Stimulated activated CD4-positive, alpha-beta T cell treated with anti-CD3 and anti-CD28 coated beads, Interleukin-4, amount 100 ng/mL, for 24 hours (primary cell): ENCODE measurements around the gene ADARB1.

ENCODE experiments used
- DNase-seq: peaks from one replicate; pipeline ENCODE4 v3.0.0-alpha.2; 2020

The ADARB1 gene

DNA sequence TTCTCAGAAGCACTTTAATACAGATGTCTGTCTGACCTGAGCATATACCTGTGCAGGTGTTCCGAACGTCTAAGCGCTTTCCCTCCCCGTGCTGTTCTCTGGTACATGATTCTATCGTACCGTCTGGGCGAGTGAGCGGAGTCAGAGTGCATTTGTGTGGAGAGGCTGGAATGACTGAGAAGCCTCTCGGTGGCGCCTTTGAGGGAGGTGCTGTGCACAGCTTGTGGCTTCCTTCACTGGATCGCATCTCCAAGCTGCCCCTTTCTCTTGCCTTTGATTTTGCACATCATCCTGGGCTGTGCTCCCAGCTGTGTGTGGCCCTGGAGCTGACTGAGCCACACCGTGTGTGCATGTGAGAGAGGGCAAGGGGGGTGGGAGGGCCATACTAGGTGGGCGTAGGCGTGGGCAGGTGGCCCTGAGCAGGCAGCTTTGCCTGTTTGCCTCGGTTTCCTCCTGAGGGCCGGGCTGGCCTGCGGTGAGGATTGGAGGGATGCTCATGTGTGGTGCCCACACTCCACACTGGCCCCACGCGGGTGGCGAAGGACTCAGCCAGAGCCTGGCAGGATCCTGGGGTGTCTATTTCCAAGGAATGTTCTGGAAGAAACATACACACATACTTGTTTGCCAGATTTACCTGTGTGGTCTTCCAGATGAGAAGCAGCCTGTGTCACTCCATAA lies 105.3 kb downstream of the ADARB1 start:
- DNase-seq = no peak

DNA sequence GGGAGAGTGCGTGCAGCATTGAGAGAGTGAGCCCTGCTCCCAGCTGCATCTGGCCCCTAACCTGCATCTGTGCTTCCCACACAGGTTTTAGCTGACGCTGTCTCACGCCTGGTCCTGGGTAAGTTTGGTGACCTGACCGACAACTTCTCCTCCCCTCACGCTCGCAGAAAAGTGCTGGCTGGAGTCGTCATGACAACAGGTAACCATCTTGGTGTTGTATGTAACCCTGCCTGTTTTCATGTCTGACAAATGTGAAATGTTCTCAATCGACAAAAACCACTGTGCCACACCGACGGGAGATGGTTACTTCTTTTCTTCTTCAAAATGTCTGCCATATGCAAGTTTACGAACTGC lies 105.8 kb downstream of the ADARB1 start:
- no peak for DNase-seq

DNA sequence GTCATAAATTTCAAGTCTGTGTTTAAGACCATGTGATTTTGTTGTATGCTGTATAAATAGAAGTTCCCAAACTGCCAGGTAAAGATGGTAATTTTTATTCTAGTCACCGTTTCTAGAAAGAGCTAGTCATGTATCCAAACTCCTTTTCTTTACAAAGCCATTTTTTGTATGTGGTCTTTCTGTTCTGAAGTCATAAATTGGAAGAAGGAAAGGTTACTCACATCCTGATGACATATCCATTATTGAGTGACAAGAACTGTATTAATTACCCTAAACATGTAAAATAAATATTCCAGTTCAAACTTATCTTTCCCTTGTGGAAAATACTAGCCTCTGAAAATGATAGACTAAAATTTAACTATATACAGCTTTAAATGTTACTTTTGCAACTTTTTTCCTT lies 108.6 kb downstream of the ADARB1 start:
- DNase-seq = no peak

GRCh38 chr21:45183852-45184251 lies 109.5 kb downstream of the ADARB1 start:
- no peak for DNase-seq

DNA sequence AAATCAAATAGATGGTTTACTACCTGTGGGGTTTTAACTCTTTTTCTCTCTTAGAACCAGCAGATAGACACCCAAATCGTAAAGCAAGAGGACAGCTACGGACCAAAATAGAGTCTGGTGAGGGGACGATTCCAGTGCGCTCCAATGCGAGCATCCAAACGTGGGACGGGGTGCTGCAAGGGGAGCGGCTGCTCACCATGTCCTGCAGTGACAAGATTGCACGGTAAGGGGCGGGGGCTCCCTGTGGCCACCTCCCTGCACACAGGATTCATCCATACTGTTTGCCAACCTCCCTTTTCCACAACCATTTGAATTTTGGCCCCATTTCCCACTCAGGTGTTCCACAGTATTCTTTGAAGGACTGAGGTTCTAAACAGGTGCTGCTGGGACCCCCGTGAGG lies 110.5 kb downstream of the ADARB1 start:
- no peak for DNase-seq

GRCh38 chr21:45186709-45187108 lies 112.3 kb downstream of the ADARB1 start:
- no peak for DNase-seq

GRCh38 chr21:45187646-45188045 lies 113.3 kb downstream of the ADARB1 start:
- DNase-seq = no peak

DNA sequence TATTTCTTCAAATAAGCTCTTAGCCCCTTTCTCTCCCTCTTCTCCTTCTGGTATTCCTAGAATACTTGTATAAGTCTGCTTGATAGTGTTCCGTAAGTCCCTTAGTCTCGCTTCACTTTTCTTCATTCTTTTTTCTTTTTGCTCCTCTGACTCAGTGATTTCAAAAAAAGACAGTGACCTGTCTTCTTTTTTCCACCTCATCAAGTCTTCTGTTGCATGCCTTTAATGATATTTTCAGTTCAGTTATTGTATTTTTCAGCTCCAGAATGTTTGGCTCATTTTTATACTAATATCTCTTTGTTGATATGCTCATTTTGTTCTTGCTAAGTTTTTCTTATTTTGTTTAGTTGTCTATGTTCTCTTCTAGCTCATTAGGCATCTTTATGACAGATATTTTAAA lies 115.6 kb downstream of the ADARB1 start:
- no peak for DNase-seq

GRCh38 chr21:45192332-45192731 lies 118.0 kb downstream of the ADARB1 start:
- DNase-seq = no peak

GRCh38 chr21:45196620-45197019 lies 122.2 kb downstream of the ADARB1 start:
- DNase-seq = no peak

DNA sequence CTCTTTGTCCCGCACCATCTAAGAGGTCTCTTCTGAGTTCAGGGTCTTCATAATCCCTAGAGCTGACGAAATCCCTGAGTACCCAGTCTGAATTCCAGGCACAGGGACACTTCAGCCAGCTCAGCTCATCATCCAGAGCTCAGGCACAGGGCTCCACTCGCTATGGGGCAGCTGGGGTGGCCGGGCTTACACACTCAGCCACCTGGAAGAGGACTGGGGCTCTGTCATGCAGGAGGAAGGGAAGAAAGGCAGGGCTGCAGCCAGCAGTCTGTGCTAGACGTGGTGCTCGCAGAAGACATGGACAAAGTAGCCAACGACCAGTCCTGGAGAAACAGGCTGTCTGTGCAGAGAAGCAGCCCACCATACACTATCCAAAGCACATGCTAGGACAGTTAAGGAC lies 124.8 kb downstream of the ADARB1 start:
- no peak for DNase-seq

- DNase-seq = no peak
Measured at GRCh38 chr21:45200031-45200430, 125.7 kb downstream of the ADARB1 start.

- DNase-seq = no peak
Measured at GRCh38 chr21:45200581-45201296, 126.4 kb downstream of the ADARB1 start.

GRCh38 chr21:45202344-45202743 lies 128.0 kb downstream of the ADARB1 start:
- DNase-seq = no peak

GRCh38 chr21:45202889-45203288 lies 128.5 kb downstream of the ADARB1 start:
- DNase-seq = no peak

- DNase-seq = no peak
Measured at GRCh38 chr21:45203983-45204382, 129.6 kb downstream of the ADARB1 start.

DNA sequence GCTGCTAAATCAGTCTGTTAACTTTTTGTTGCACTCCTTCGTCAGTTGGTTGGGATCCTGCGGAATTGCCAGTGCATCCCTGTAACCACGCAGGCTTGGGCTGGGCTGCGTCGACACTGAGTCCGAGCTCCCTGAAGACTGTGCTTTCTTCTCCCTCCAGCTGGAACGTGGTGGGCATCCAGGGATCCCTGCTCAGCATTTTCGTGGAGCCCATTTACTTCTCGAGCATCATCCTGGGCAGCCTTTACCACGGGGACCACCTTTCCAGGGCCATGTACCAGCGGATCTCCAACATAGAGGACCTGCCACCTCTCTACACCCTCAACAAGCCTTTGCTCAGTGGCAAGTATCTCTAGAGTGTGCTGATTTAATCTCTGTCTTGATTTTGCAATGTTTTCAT lies 130.0 kb downstream of the ADARB1 start:
- no peak for DNase-seq

- no peak for DNase-seq
Measured at GRCh38 chr21:45207839-45208626, 133.7 kb downstream of the ADARB1 start.

DNA sequence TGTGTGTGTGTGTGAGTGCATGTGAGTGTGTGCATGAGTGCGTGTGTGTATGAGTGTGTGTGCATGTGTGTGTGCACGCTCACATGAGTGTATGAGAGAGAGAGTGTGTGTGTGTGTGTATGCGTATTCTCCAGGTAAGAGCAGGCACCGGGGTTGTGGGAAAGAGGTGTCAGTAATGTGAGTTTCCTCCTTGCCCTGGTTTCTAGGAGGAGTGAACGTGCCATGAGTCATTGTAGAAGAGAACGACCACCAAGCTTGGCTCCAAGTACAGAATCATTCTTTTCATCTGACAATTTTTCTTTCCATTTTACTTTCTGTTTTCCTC lies 134.2 kb downstream of the ADARB1 start:
- DNase-seq = no peak

DNA sequence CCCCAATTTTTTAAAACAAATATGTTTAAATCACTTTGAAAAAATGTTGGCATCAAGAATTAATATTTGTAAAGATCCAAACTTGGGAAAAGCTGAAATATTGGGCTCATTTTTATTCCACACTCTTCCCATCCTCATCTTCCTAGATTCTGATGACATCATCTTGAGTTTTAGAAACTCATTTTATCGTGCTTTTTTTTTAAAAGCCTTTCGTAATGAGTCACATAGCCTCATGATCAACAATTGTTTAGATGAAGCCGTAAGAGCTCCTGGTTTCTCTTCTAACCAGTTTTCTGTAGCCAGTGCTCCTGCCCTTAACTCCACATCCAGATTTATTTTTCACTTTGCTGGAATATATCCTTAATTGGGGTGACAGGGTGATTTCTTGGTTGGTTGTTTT lies 134.7 kb downstream of the ADARB1 start:
- DNase-seq = no peak

- DNase-seq = no peak
Measured at GRCh38 chr21:45209685-45210284, 135.4 kb downstream of the ADARB1 start.

DNA sequence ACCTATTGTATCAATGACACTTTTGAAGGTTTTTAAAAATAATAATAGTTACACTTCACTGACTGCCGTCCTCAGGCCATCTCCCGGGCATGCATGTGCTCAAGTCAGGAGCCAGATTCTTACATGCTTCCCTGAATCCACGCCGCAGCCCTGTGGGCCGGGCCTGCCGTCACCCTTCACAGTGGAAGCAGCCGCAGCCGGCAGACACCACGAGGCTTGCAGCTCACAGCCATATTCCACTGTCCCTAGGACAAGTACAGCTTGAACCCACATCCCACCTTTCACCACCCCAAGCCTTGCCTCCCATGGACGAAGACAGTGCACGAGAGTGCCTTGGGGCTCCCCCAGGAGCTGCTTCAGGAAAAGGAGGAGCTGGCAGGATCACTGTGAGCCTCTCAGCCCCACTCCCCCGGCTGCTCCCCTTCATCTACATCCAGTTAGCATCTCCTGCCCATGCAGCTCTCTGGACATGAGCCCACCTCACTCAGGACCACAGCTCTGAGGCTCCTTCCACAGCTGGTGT lies 136.1 kb downstream of the ADARB1 start:
- DNase-seq = no peak

- DNase-seq = no peak
Measured at GRCh38 chr21:45211661-45212060, 137.3 kb downstream of the ADARB1 start.

GRCh38 chr21:45213392-45213791 lies 139.0 kb downstream of the ADARB1 start:
- no peak for DNase-seq
